Neural progenitor cell (in vitro differentiated cells): ENCODE data around the gene STEAP3.

ENCODE experiments used
- CTCF ChIP-seq: fragments of 200-600 bp; sonication (generic); IDR thresholded peaks from 2 replicates; pipeline ENCODE4 v1.5.1; 2017; ENCODE audit warnings: antibody characterized with exemption, mild to moderate bottlenecking
- EZH2 ChIP-seq: fragments of 200-600 bp; sonication (generic); IDR thresholded peaks from 2 replicates; pipeline ENCODE4 v1.6.1; 2017; ENCODE audit warnings: antibody characterized with exemption, mild to moderate bottlenecking, moderate library complexity
- EZH2phosphoT487 ChIP-seq: fragments of 200-600 bp; sonication (generic); IDR thresholded peaks from 2 replicates; pipeline ENCODE4 v1.6.1; 2017; ENCODE audit warnings: antibody characterized with exemption

DNA sequence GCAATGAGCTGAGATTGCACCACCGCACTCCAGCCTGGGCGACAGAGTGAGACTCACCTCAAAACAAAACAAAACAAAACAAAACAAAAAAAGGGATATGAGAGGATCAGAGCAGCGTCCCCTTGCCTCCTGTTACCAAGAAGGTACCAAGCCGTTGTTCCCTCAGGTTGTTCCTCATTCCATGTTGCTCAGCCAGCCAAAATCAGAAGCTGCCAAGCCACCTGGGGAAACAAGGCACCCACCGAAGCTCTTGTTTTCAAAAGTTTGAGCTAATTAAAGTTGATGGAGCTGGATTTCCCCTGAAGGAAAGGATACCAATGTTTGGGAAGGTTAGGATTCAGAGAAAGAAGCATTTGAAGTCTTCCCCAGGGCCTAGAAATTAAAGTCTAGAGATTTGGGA, 21.8 kb upstream of the STEAP3 start:
- TF ChIP-seq CTCF (no peak), EZH2 (no peak), EZH2phosphoT487 (no peak)
